Measurements from ENCODE around the gene MRTFA. TPM values are rescaled to one million over a fixed set of nuclear protein-coding genes. Genes with fewer than 3 reads are reported as not detected.
"Not testable (repeated sequence)": the region's sequence is repeated elsewhere in the genome, so short reads cannot be mapped to it uniquely, and the experiment has no call there.

The MRTFA gene
- total RNA-seq, 4 donors from 2014 or later, result 46.0 to 408 (median 90.0) TPM

GRCh38 chr22:40585310-40585751, 51.2 kb downstream of the MRTFA start:
- peaks cover 0 to 6% (median 0%) of the 10 kb centered on the region in 4 donors for H3K36me3 ChIP-seq
- intact Hi-C loops (cut with DNase I; ENCODE audit: low total_unique reads) (no loop called here), in situ Hi-C loops (cut with MboI; ENCODE audit: low pct_ligation_motif_present in 1 of 4, low pct_unique_long_range_greater_than_20kb in 1 of 4, low sequenced_read_pairs in 3 of 4) (no loop called here)
- no peaks in the 10 kb centered on the region for H3K27me3 ChIP-seq
- 37 to 38% methylated on average over 1 of the region's 1 CpG for WGBS, 2 donors (ENCODE audit: low coverage in 1 of 2)
- H3K4me1 ChIP-seq, result peaks cover 0 to 4% (median 0%) of the 10 kb centered on the region in 4 donors
- no peak overlapping the region for H3K4me3 ChIP-seq
- no peak for TF ChIP-seq POLR2AphosphoS5 (IDR thresholded peaks at IDR 0.05)
- H3K27ac ChIP-seq, result no peak overlapping the region
- H3K9me3 ChIP-seq, result no peaks in the 10 kb centered on the region
- no peak for DNase-seq

GRCh38 chr22:40584766-40585165, 51.8 kb downstream of the MRTFA start:
- H3K4me3 ChIP-seq; H3K27me3 ChIP-seq; in situ Hi-C loops (cut with MboI; ENCODE audit: low pct_ligation_motif_present in 1 of 4, low pct_unique_long_range_greater_than_20kb in 1 of 4, low sequenced_read_pairs in 3 of 4); H3K36me3 ChIP-seq; H3K4me1 ChIP-seq; intact Hi-C loops (cut with DNase I; ENCODE audit: low total_unique reads); H3K9me3 ChIP-seq; H3K27ac ChIP-seq; DNase-seq: not testable (repeated sequence)
- WGBS, 2 donors (ENCODE audit: low coverage in 1 of 2), result 97 to 100% methylated on average over 2 to 9 of the region's 9 CpGs

- intact Hi-C loops (cut with DNase I; ENCODE audit: low total_unique reads), result no loop called here
- Histone ChIP-seq H3K4me3 (no peak overlapping the region), H3K27ac (no peak overlapping the region), H3K9me3 (no peaks in the 10 kb centered on the region), H3K4me1 (peaks cover 0 to 4% (median 0%) of the 10 kb centered on the region in 4 donors), H3K36me3 (peaks cover 0 to 6% (median 0%) of the 10 kb centered on the region in 4 donors), H3K27me3 (no peaks in the 10 kb centered on the region)
- in situ Hi-C loops (cut with MboI; ENCODE audit: low pct_ligation_motif_present in 1 of 4, low pct_unique_long_range_greater_than_20kb in 1 of 4, low sequenced_read_pairs in 3 of 4), result no loop called here
- DNase-seq, result no peak
- 100% methylated on average over 1 of the region's 1 CpG; no CpG with 5 or more reads in 1 of the 2 donors for WGBS, 2 donors (ENCODE audit: low coverage in 1 of 2)
- no peak for TF ChIP-seq POLR2A (IDR thresholded peaks at IDR 0.05)
- no peak for TF ChIP-seq POLR2AphosphoS5 (IDR thresholded peaks at IDR 0.05)
- TF ChIP-seq CTCF (IDR thresholded peaks at IDR 0.05), result no peak
- no peak for TF ChIP-seq EP300 (IDR thresholded peaks at IDR 0.05; ENCODE audit: low read depth)
These were observed 53.3 kb downstream of the MRTFA start for GRCh38 chr22:40583053-40583741.

GRCh38 chr22:40582063-40582462, 54.5 kb downstream of the MRTFA start:
- Histone ChIP-seq H3K4me3 (no peak overlapping the region), H3K27me3 (no peaks in the 10 kb centered on the region), H3K27ac (no peak overlapping the region), H3K36me3 (peaks cover 0 to 6% (median 0%) of the 10 kb centered on the region in 4 donors), H3K9me3 (no peaks in the 10 kb centered on the region), H3K4me1 (peaks cover 0 to 4% (median 0%) of the 10 kb centered on the region in 4 donors)
- intact Hi-C loops (cut with DNase I; ENCODE audit: low total_unique reads) (no loop called here), in situ Hi-C loops (cut with MboI; ENCODE audit: low pct_ligation_motif_present in 1 of 4, low pct_unique_long_range_greater_than_20kb in 1 of 4, low sequenced_read_pairs in 3 of 4) (no loop called here)
- TF ChIP-seq EP300 (IDR thresholded peaks at IDR 0.05; ENCODE audit: low read depth) (no peak), POLR2AphosphoS5 (IDR thresholded peaks at IDR 0.05) (no peak), POLR2A (IDR thresholded peaks at IDR 0.05) (no peak), CTCF (IDR thresholded peaks at IDR 0.05) (no peak)
- 95 to 100% methylated on average over 2 of the region's 2 CpGs for whole genome bisulfite sequencing, 2 donors (ENCODE audit: low coverage in 1 of 2)
- DNase-seq, result no peak

GRCh38 chr22:40580631-40581030, 55.9 kb downstream of the MRTFA start:
- intact Hi-C loops (cut with DNase I; ENCODE audit: low total_unique reads) (no loop called here), in situ Hi-C loops (cut with MboI; ENCODE audit: low pct_ligation_motif_present in 1 of 4, low pct_unique_long_range_greater_than_20kb in 1 of 4, low sequenced_read_pairs in 3 of 4) (no loop called here)
- Histone ChIP-seq H3K9me3 (no peaks in the 10 kb centered on the region), H3K27ac (no peak overlapping the region), H3K36me3 (peaks cover 0 to 3% (median 0%) of the 10 kb centered on the region in 4 donors), H3K27me3 (no peaks in the 10 kb centered on the region), H3K4me3 (no peak overlapping the region), H3K4me1 (peaks cover 0 to 4% (median 0%) of the 10 kb centered on the region in 4 donors)
- DNase-seq, result no peak
- WGBS, 2 donors (ENCODE audit: low coverage in 1 of 2), result 100% methylated on average over 1 of the region's 1 CpG
- TF ChIP-seq CTCF (IDR thresholded peaks at IDR 0.05) (no peak), POLR2A (IDR thresholded peaks at IDR 0.05) (no peak), EP300 (IDR thresholded peaks at IDR 0.05; ENCODE audit: low read depth) (no peak)
